ENCODE measurements around the gene ITPR2.

The ITPR2 gene

GRCh38 chr12:26499979-26500640, 332.9 kb downstream of the ITPR2 start:
- DNase-seq: no peak

- DNase-seq: peak; percentile 26 to 35
Measured at GRCh38 chr12:26496170-26496569, 336.8 kb downstream of the ITPR2 start.

- no peak for DNase-seq
Measured at GRCh38 chr12:26493656-26494055, 339.3 kb downstream of the ITPR2 start.

GRCh38 chr12:26492406-26492805, 340.6 kb downstream of the ITPR2 start:
- no peak for DNase-seq

DNA sequence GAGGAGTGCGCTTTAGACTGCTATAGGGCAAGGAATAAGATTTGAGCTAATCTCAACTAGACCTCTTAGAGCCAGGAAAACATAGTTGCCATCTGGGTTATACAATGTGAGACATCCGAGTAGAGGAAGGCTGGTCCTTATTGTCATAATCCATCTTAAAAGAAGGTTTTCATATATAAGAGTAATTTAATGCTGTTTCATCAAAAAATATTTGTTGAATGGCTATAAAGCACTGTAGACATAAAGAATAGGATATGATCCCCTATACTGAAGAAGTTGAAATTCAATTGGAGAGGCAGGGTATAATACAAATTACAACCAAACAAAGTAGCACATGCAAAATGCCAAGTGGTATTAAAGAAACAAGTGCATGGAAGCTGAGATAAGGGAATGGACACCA, 343.1 kb downstream of the ITPR2 start:
- no peak for DNase-seq

DNA sequence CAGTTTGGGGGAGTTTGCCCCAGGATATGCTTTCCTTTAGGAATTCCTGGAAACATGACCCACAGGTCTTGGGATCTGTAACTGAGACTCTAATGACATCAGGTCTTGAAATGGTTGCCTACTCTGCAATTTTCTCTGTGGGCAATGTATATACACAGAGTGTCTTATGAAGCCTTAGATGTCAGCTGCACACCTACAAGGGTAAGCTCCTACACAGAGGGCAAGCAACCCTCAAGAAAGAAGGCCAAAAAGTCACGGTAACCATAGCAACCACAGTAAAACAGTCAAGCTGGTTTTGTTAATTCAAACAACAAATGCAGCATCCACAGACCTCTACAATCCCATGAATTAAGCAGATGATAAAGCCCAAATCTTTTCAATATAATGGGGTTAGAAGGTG, 344.6 kb downstream of the ITPR2 start:
- no peak for DNase-seq

DNA sequence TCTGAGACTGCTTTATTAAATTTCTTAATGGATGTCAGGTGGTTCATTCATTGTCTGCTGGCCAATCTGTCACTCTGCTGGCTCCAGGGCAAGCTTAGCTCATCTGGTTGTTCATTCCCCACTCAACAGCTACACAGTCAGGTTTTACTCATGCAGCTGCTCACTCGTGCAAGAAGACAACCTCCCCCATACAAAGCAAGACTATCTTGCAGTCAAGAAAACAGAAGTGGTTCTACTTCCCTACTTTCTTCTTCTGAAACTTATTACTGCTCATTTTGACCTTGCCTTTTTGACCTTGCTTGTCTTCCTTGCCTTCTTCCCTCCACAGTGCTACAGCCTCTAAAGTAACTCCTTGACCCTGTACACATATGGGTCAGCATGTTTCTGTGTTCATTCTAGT, 359.7 kb downstream of the ITPR2 start:
- DNase-seq: peak; percentile 88 to 91

DNA sequence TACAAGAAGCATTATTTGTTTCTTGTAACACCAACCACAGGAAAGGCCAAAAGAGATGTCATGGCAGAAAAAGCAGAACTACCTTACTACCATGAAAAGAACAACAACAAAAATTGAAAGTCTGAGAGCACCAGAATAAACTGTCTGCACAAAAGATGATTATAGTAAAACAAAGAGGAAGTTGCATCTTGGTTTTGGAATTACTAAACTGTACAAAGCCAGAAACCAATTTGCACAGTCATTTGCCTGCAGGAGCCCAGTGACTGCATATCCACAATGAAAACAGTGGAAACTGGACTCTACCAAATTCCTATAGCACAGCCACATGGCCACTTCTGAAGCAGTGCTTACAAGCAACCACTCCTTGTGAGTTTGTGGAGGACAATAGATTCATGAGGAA, 361.4 kb downstream of the ITPR2 start:
- peak; percentile 94 to 96 for DNase-seq

GRCh38 chr12:26469421-26470180, 363.4 kb downstream of the ITPR2 start:
- no peak for DNase-seq

DNA sequence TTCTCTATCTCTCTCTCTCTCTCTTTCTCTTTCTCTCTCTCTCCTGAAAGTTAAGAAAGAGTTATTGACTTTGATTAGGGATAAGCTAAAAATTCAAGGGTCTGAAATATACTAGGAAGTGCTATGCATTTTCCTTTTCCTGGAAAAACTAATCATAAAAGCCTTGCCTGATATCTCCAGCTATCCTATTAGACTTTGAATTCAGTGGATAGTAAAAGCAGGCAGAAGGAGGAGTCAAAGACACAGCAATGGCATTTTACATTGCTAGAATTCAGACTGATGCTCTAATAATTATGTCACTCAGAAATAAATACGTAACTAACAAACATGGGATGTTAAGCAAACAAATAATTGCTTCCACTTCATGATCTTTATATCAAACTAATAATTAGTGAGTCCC, 365.6 kb downstream of the ITPR2 start:
- no peak for DNase-seq

GRCh38 chr12:26466726-26467125, 366.3 kb downstream of the ITPR2 start:
- DNase-seq: no peak

DNA sequence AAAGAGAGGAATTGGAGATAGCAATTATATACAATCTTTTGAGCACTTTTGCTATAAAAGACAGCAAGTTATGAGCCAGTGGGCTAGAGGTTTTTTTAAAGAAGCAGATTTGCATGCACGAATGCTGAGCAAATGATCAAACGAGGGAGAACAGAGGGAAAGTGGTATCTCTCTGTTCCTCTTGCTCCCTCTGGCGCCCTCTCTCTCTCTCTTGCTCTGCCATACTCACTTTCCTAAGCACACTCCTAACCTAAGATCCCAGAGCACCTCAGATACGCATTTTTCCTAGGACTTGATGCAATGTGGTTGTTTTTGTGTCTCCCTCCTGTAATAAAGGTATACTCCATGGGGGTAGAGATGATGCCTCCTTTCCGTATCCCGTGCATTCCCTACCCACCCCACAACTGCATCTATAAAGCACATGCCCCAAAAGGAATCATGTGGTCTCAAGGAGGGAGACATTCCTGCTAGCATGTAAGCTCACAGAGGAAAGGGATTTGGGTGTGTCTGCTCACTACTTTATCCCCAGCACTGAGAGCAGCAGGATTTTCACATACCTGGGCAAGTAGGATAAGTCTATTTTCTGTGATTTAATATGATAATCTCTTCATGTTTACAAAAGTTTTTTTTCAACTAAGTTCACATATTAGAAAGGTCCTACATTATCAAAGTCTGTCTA, 367.4 kb downstream of the ITPR2 start:
- DNase-seq: no peak

GRCh38 chr12:26461776-26462175, 371.2 kb downstream of the ITPR2 start:
- no peak for DNase-seq

GRCh38 chr12:26460361-26460760, 372.6 kb downstream of the ITPR2 start:
- DNase-seq: no peak

DNA sequence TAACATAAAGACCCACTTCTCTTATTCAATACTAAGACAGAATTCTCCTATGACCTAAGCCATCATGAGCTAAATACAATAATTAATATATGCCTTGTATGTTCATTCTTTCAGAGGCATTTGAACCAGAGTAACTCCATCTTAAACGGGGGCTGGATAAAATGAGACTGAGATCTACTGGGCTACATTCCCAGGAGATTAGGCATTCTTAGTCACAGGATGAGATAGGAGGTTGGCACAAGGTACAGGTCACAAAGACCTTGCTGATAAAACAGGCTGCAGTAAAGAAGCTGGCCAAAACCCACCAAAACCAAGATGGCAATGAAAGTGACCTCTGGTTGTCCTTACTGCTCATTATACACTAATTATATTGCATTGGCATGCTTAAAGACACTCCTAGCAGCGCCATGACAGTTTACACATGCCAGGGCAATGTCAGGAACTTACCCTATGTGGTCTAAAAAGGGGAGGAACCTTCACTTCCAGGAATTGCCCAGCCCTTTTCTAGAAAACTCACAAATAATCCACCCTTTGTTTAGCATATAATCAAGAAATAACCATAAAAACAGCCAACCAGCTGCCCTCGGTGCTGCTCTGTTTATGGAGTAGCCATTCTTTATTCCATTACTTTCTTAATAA, 376.9 kb downstream of the ITPR2 start:
- DNase-seq: no peak

- no peak for DNase-seq
Measured at GRCh38 chr12:26453246-26453645, 379.7 kb downstream of the ITPR2 start.

GRCh38 chr12:26452511-26452910, 380.5 kb downstream of the ITPR2 start:
- no peak for DNase-seq

DNA sequence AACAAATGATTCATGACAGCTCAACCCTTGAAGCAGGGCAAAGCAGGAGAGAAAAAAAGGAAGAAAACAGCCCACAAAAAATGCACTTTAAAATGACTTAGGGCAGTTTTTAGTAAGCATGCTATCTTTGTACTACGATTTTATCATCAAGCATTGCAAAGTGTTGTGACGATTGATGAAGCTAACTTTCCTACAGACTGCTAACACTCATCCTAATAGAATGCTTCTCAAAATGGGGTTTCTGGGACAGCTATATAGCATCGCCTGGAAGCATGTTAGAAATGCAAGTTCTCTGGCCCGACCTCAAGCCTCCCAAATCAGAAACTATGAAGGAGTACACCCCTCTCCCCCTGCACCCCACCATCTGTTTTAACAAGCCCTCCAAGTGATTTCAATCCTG, 381.2 kb downstream of the ITPR2 start:
- DNase-seq: no peak

DNA sequence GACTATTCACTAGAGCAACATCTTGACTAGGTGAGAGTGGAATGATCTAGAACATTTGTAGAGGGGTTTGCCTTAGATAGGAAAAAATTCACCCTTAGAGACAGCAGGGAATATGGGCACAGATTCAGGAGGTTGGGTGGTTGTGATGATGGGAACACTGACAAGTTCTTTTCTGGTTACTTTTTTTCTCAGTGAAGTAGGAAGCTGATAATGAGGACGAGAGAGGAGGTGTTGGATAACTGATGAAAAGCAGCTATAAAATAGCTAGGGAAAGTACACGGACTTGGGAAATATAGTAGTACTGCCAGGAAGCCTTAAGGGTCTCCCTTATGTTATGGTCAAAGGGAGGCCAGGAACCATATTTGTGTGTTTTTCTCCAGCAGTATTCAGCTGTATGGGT, 387.1 kb downstream of the ITPR2 start:
- no peak for DNase-seq

- no peak for DNase-seq
Measured at GRCh38 chr12:26443309-26443708, 389.7 kb downstream of the ITPR2 start.

DNA sequence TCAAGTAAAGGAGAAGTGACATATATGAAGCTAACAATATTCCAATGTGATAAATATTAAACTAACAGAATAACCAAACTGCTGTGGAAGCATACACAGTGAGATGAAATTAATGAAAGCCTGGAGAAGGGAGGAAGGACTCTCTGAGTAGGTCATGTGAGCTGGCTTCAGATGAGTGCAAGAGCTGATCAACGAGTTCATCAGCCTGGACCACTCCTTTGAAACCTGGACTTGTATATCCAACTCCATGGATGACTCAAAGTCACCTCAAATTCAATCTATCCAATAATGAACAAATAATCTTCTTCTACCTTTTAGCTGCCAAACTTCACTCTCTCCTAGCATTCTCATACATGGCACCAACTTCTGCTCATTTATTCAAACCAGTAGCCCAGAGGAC, 391.6 kb downstream of the ITPR2 start:
- no peak for DNase-seq

GRCh38 chr12:26435069-26435404, 398.0 kb downstream of the ITPR2 start:
- DNase-seq: no peak

- DNase-seq: peak; percentile 70 to 73
Measured at GRCh38 chr12:26434299-26435068, 398.5 kb downstream of the ITPR2 start.
